HepG2 (cell line): ENCODE measurements around the gene ZNF225. TPM values are rescaled to one million over a fixed set of nuclear protein-coding genes. Genes with fewer than 3 reads are reported as not detected.

Experiments
- AKAP8 ChIP-seq: sonication (generic); formaldehyde crosslinking; IDR thresholded peaks from 2 replicates; pipeline ENCODE4 v1.5.1; 2020; ENCODE audit warnings: mild to moderate bottlenecking, missing genetic modification reagents
- DNMT1 ChIP-seq: sonication (generic); formaldehyde crosslinking; IDR thresholded peaks from 2 replicates; pipeline ENCODE4 v1.5.1; 2020; ENCODE audit warnings: mild to moderate bottlenecking, missing genetic modification reagents
- ERF ChIP-seq: IDR thresholded peaks from 2 replicates; pipeline ENCODE4 v1.6.1; 2018; ENCODE audit warnings: missing biosample characterization, missing genetic modification reagents
- FOXC1 ChIP-seq: sonication (generic); formaldehyde crosslinking; IDR thresholded peaks from 2 replicates; pipeline ENCODE4 v1.8.0; 2022; ENCODE audit warnings: mild to moderate bottlenecking, missing genetic modification reagents, borderline replicate concordance
- FOXM1 ChIP-seq: sonication (generic); formaldehyde crosslinking; IDR thresholded peaks from 2 replicates; pipeline ENCODE4 v1.5.0; 2020; ENCODE audit warnings: missing genetic modification reagents
- HMGXB3 ChIP-seq: sonication (generic); formaldehyde crosslinking; IDR thresholded peaks from 2 replicates; pipeline ENCODE4 v1.4.0; 2020; ENCODE audit warnings: missing genetic modification reagents, borderline replicate concordance
- HNRNPK ChIP-seq: fragments of 200-400 bp; formaldehyde crosslinking; IDR thresholded peaks from 2 replicates; pipeline ENCODE4 v1.6.1; 2018; ENCODE audit warnings: low read length, low read depth, moderate library complexity, mild to moderate bottlenecking; ENCODE audit not compliant: poor library complexity, severe bottlenecking
- MEF2D ChIP-seq: sonication (generic); formaldehyde crosslinking; IDR thresholded peaks from 2 replicates; pipeline ENCODE4 v1.5.1; 2020; ENCODE audit warnings: mild to moderate bottlenecking, missing genetic modification reagents
- NFE2L1 ChIP-seq: sonication (generic); formaldehyde crosslinking; IDR thresholded peaks from 2 replicates; pipeline ENCODE4 v1.4.0; 2020; ENCODE audit warnings: missing genetic modification reagents, mild to moderate bottlenecking, borderline replicate concordance
- POLR2G ChIP-seq: fragments of 200-400 bp; formaldehyde crosslinking; IDR thresholded peaks from 2 replicates; pipeline ENCODE4 v1.6.1; 2018; ENCODE audit warnings: mild to moderate bottlenecking, low read depth, low read length, moderate library complexity
- RARA ChIP-seq: IDR thresholded peaks from 2 replicates; pipeline ENCODE4 v1.6.1; 2016; ENCODE audit warnings: missing genetic modification reagents, missing compliant biosample characterization
- STAG1 ChIP-seq: sonication (generic); formaldehyde crosslinking; IDR thresholded peaks from 2 replicates; pipeline ENCODE4 v1.4.0; 2020; ENCODE audit warnings: missing genetic modification reagents
- SUZ12 ChIP-seq: fragments of 150-350 bp; IDR thresholded peaks from 2 replicates; pipeline ENCODE4 v1.6.1; 2014; ENCODE audit warnings: low read depth, low read length
- TAF15 ChIP-seq: fragments of 200-400 bp; formaldehyde crosslinking; IDR thresholded peaks from one replicate; pipeline ENCODE4 v1.6.1; 2018; ENCODE audit warnings: mild to moderate bottlenecking, low read depth, low read length; ENCODE audit not compliant: poor library complexity, severe bottlenecking
- TMF1 ChIP-seq: sonication (generic); formaldehyde crosslinking; IDR thresholded peaks from 2 replicates; pipeline ENCODE4 v1.8.1; 2022; ENCODE audit warnings: low read depth, missing genetic modification reagents
- UBTF ChIP-seq: sonication (generic); formaldehyde crosslinking; IDR thresholded peaks from 2 replicates; pipeline ENCODE4 v1.4.0; 2020; ENCODE audit warnings: mild to moderate bottlenecking, missing genetic modification reagents
- ZBTB3 ChIP-seq: sonication (generic); formaldehyde crosslinking; IDR thresholded peaks from 2 replicates; pipeline ENCODE4 v1.4.0; 2020; ENCODE audit warnings: low read depth, mild to moderate bottlenecking, moderate library complexity, missing genetic modification reagents, borderline replicate concordance
- ZGPAT ChIP-seq: IDR thresholded peaks from 2 replicates; pipeline ENCODE4 v1.6.1; 2016; ENCODE audit warnings: mild to moderate bottlenecking
- ZMYM4 ChIP-seq: sonication (generic); formaldehyde crosslinking; IDR thresholded peaks from 2 replicates; pipeline ENCODE4 v1.8.1; 2023; ENCODE audit warnings: mild to moderate bottlenecking, missing genetic modification reagents
- ZNF124 ChIP-seq: sonication (generic); formaldehyde crosslinking; IDR thresholded peaks from 2 replicates; pipeline ENCODE4 v1.4.0; 2020; ENCODE audit warnings: missing genetic modification reagents
- ZNF264 ChIP-seq: sonication (generic); formaldehyde crosslinking; IDR thresholded peaks from 2 replicates; pipeline ENCODE4 v1.4.0; 2020; ENCODE audit warnings: missing genetic modification reagents
- ZNF460 ChIP-seq: sonication (generic); formaldehyde crosslinking; IDR thresholded peaks from 2 replicates; pipeline ENCODE4 v1.5.1; 2020; ENCODE audit warnings: missing genetic modification reagents, mild to moderate bottlenecking, borderline replicate concordance
- ZNF589 ChIP-seq: sonication (generic); formaldehyde crosslinking; conservative IDR thresholded peaks from 2 replicates; pipeline ENCODE4 v1.8.0; 2022; ENCODE audit warnings: mild to moderate bottlenecking, moderate library complexity, missing genetic modification reagents
- polyA plus RNA-seq, 8 experiments: library from polyadenylated mRNA; depleted of rRNA in 3 of 8; stranded (reverse) in 7 of 8; unstranded in 1 of 8; fragments of >200 nt; fragmentation: Illumina TruSeq in 4 of 8; extraction: Trizol in 4 of 8; gene quantifications; 2 replicates each; pipeline versions ENCODE4 v1.2.1 to v1.2.3, GENCODE V29; 2011 to 2016; ENCODE audit warnings: low read depth in 4 of 8, missing spikeins in 1 of 8, mixed read lengths in 1 of 8; ENCODE audit not compliant: insufficient read depth in 1 of 8
- total RNA-seq, 5 experiments: library from RNA; depleted of rRNA; stranded (reverse); fragments of >200 nt; fragmentation: Illumina TruSeq; extraction: Trizol; gene quantifications; 2 replicates each; pipeline ENCODE4 v1.2.3, GENCODE V29; 2016; ENCODE audit warnings: low read depth in 1 of 5

Gene ZNF225
- total and polyA plus RNA-seq, 2 of the 13 experiments (the other 11 are each of a cell fraction or from before 2014, with no cell fraction given): 0.87 to 3.3 TPM

- TF ChIP-seq DNMT1 (CRISPR knock-in tag) (no peak), ZNF264 (CRISPR knock-in tag) (no peak), AKAP8 (CRISPR knock-in tag) (no peak), HMGXB3 (CRISPR knock-in tag) (peak; percentile 83), HNRNPK (no peak), ZMYM4 (peak; percentile 50), ERF (CRISPR knock-in tag) (0 out of 2 replicates have a peak, but pooled peaks have one; percentile 48), STAG1 (no peak; the same call in none of the 2 replicates), UBTF (CRISPR knock-in tag) (no peak), MEF2D (CRISPR knock-in tag) (0 out of 2 replicates have a peak, but pooled peaks have one; percentile 19), ZNF124 (no peak), ZBTB3 (CRISPR knock-in tag) (no peak), ZNF460 (CRISPR knock-in tag) (no peak), SUZ12 (peak; percentile 94), POLR2G (peak; percentile 72), FOXC1 (CRISPR knock-in tag) (peak; percentile 64; the same call in 1 of the 2 replicates), ZNF589 (no peak), TAF15 (no peak), TMF1 (CRISPR knock-in tag) (peak; percentile 44; the same call in 1 of the 2 replicates), ZGPAT (CRISPR knock-in tag) (peak; percentile 73; the same call in 1 of the 2 replicates), RARA (peak; percentile 84), NFE2L1 (CRISPR knock-in tag) (no peak), FOXM1 (CRISPR knock-in tag) (no peak)
Observed at GRCh38 chr19:44113138-44113783, at the start of gene ZNF225 (continued).
